Stimulated activated CD8-positive, alpha-beta memory T cell treated with anti-CD3 and anti-CD28 coated beads, Interleukin-2, amount 100 ng/mL, for 1 hour (primary cell): ENCODE results near the gene TNNC2.
A peak's percentile ranks its signal among the peaks of the same experiment; 100 is the strongest.
"Not testable (repeated sequence)": the region's sequence is repeated elsewhere in the genome, so short reads cannot be mapped to it uniquely, and the experiment has no call there.

Source experiments
- DNase-seq, 2 donors: peaks; one replicate each; pipeline ENCODE4 v3.0.0-alpha.2; 2020; ENCODE audit warnings: low read depth in 2 of 2

TNNC2 gene

GRCh38 chr20:45827030-45827652 lies at the start of gene TNNC2:
TSS of gene TNNC2 (minus strand) at chr20:45827312. CDS start at chr20:45827248, 64 bp downstream.
- no peak for DNase-seq

- DNase-seq: no peak
These were observed 47.5 kb upstream of the TNNC2 start for GRCh38 chr20:45874576-45874975.

GRCh38 chr20:45874104-45874481 lies 47.0 kb upstream of the TNNC2 start:
- not testable (repeated sequence) for DNase-seq

- DNase-seq: no peak
These were observed 46.4 kb upstream of the TNNC2 start for GRCh38 chr20:45873409-45874103.

DNA sequence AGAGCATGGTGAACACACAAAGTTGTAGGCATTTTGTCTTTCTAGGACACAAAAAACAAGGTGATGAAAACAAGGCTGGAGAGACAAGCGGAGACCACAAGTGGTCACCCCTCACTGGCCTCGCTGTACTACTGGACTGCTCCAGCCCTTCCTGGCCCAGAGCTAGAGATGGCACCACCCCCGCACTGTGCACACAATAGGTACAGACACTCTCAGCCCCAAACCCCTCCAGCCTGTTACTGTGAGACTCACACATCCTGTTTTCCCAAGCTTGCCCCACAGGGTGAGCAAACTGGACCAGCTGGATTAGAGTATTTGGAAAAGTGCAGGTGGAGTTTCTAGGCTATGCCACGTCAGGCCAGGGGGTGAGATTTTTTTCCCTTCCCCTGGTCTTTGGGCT lies 45.5 kb upstream of the TNNC2 start:
- DNase-seq: no peak

DNA sequence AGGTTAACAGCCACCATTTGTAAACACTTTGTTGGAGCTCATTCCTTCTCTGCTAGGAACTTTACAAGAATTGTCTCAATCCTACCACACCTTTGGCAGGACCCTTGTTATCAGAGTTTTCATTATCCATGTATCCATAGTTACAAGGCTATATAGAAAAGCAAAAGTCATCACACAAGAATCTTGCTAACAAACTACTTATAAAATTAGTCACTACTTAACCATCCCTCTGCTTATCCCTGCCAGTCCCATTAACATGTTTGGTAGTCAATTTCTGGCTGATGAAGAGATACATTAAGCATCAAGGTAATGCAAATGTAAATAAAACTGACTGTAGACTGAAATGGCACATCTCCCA lies 40.7 kb upstream of the TNNC2 start:
- DNase-seq: no peak

DNA sequence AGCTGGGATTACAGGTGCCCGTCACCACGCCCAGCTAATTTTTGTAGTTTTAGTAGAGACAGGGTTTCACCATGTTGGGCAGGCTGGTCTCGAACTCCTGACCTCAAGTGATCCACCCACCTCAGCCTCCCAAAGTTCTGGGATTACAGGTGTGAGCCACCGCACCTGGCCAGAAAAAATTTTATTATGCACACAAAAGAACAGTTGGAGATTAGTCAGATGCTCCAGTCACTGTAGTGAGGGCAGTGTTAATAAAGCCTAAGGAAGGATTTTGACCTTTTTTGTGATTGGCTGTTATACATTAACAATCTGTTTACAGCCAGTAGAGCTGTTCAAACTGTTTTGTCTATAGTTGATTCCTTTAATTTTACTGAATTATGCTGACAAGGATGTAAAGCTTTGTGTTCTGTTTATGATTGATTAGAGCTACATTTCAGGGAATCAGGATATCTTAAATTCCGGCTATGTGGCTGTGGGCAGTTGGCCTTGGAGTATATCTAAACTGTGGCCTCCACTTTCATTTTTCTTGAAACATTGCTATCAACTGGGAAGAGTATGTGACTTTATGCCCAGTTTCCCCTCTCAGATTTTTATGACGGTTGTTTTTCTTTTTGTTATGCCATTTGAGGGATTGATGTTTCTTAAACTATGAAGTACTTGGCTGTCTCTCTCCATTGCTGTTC lies 40.2 kb upstream of the TNNC2 start:
- no peak for DNase-seq

DNA sequence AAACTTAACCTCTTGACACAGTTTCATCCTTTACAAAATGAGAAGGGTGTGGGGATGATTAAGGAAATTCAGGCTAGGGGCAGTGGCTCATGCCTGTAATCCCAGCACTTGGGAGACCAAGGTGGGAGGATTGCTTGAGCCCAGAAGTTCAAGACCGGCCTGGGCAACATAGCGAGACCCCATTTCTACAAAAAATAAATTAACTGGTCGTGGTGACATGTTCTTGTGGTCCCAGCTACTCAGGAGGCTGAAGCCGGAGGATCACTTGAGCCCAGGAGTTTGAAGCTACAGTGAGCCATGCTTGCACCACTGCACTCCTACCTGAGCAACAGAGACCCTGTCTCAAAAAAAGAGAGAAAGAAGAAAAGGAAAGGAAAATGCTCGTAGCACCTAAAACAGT lies 39.3 kb upstream of the TNNC2 start:
- no peak for DNase-seq

DNA sequence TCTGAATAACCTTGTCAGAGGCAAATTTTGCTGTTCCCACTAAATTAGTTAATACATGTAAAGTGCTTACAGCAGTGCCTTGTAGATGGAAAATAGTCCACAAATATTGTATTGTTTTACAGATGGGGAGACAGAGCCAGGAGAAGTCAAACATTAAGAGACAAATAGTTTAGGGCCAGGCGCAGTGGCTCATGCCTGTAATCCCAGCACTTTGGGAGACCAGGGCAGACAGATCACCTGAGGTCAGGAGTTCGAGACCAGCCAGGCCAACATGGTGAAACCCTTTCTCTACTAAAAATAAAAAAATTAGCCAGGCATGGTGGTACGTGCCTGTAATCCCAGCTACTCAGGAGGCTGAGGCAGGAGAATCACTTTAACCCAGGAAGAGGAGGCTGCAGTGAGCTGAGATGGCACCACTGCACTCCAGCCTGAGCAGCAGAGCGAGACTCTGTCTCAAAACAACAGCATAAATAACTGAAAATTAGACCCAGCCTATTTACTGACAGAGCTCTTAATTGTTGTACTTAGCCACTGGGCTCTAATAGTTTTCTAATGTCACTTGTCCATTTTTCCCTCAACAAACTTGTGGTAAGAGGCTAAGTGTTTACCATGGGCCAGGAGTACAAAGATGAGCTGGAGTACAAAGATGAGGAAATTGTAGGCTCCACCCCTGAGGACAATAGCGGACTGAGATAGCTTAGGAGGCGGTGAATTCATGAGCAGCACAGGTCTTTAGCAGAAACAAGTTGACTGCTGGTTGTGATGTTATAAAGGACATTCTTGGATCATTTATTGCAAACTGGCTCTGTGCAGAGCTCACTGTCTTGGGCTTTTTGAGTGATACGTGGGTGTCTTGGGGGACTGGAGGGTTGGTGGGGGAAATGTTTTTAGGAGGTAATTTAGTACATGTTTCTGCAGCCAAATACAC lies 36.7 kb upstream of the TNNC2 start:
- no peak for DNase-seq

GRCh38 chr20:45861221-45862075 lies 34.3 kb upstream of the TNNC2 start:
- no peak for DNase-seq

DNA sequence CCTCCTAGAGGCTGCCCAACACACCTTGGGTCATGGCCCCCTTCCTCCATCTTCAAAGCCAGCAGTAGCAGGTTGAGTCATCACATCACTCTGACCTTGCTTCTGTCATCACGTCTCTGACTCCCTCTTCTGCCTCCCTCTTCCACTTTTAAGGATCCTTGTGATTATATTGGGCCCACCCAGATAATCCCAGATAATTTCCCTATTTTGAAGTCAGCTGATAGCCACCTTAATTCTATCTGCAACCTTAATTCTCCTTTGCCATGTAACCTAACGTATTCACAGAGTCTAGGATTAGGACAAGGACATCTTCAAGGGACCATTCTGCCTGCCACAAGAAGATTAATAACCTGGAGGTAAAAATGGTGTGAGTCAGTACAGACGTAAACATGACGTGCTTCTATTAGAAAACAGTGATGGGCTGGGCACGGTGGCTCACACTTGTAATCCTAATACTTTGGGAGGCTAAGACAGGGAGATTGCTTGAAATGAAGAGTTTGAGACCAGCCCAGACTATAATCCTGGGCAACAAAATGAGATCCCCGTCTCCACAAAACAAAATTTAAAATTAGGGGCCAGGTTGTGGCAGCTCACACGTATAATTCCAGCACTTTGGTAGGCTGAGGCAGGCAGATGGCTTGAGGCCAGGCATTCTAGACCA lies 33.6 kb upstream of the TNNC2 start:
- DNase-seq: no peak

- DNase-seq: no peak
These were observed 32.8 kb upstream of the TNNC2 start for GRCh38 chr20:45859916-45860315.

GRCh38 chr20:45857882-45858216 lies 30.7 kb upstream of the TNNC2 start:
- no peak for DNase-seq

GRCh38 chr20:45857114-45857881 lies 30.2 kb upstream of the TNNC2 start, which contains the start of the genes ACOT8 and ZSWIM3:
TSS of gene ACOT8 (minus strand) at chr20:45857392. CDS start at chr20:45857315, 77 bp downstream.
TSS of gene ZSWIM3 (plus strand) at chr20:45857614. CDS start at chr20:45857826, 212 bp downstream.
- DNase-seq: peak; percentile 73 to 80

DNA sequence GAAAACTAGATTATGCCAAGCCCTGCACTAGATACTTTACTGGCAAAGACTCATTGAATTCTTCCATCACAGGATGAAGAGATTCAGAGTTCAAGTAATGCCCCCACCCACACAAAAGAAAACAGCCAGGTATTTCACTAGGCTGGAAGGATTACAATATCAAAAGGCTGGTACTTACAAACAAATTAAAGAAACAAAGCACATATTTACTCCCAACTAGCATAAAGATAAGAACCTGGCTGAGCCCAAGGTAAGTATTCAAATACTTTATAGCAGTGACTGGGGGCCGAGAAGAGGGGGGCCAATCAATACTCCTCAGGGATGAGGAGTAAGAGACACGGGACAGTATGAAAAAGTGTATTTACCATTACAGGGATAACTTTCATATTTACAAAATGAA lies 26.4 kb upstream of the TNNC2 start:
- no peak for DNase-seq

DNA sequence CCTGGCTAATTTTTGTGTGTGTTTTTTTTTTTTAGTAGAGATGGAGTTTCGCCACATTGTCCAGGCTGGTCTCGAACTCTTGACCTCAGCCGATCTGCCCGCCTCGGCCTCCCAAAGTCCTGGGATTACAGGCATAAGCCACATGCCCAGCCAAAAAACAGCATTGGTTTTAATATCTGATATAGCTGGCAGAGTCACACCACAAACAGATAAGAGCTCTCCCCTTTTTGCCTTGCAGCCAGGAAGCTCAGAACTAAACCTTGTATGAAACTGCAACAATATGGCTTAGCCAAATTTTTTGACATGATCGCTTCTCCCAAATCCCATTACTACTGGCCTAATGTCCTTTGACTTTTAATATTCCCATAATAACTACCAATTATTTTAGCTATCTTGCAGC lies 25.2 kb upstream of the TNNC2 start:
- no peak for DNase-seq

- DNase-seq: no peak
These were observed 24.4 kb upstream of the TNNC2 start for GRCh38 chr20:45851501-45851900.

GRCh38 chr20:45850926-45851325 lies 23.8 kb upstream of the TNNC2 start:
- no peak for DNase-seq

DNA sequence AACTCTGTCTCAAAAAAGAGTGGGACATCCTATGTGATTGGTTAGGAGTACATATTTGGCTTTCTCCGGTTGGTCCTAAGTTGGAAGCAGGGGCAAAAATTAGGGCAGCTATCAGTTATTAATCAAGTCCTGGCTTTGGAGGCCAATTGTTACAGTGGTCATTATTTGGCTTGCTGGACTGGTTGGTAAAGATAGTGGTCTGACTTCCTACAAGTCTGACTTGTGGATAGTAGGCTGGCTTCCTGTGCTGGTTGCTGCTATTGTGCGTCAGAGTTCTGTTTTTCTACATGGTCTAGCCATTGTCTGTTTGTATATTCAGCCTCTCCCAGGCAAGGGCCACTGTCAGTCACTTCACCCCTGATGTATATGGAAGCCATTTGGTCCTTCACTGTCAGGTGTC lies 23.1 kb upstream of the TNNC2 start:
- DNase-seq: no peak
